Measurements from ENCODE around the gene GZF1.
A peak's percentile ranks its signal among the peaks of the same experiment; 100 is the strongest.

The GZF1 gene

GRCh38 chr20:23409800-23410199 lies 47.8 kb downstream of the GZF1 start:
- no peak for DNase-seq (ENCODE audit: low spot score)

- DNase-seq (ENCODE audit: low spot score), result no peak
Observed at GRCh38 chr20:23410916-23411695, 49.1 kb downstream of the GZF1 start.

DNA sequence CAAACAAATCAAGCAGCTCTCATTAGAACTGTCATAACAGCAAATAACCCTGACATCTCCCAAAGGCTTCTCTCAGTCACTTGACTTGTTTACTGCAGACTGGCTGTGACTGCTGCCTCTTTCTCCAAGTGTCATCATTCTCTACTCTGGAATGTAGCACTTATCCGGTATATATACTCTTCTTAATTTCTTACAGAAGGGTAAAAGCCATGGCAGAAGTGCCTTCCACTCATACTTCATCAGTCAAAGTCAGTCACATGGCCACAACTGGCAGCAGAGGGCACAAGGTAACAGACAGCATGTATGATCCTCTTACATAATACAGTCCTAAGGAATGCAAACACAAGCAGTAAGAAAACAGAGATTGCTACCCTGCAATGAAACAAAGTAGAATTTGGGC lies 50.0 kb downstream of the GZF1 start:
- DNase-seq (ENCODE audit: low spot score), result no peak

DNA sequence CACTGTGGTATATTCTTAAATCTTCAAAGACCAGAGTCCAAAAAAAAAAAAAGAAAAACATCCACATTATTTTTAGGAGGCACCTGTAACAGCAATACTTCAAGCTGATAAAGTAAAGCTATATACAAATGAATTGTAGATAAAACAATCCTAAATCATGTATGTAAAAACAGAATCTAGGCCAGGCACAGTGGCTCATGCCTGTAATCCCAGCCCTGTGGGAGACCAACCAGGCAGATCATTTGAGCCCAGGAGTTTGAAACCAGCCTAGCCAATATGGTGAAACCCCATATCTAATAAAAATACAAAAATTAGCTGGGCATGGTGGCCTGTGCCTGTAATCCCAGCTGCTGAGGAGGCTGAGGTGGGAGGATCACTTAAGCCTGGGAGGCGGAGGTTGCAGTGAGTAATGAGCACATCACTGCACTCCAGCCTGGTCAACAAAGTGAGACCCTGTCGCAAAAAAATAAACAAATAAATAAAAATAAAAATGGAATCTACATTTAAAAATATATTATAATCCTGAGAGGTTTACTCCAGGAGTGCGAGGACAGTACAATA lies 52.0 kb downstream of the GZF1 start:
- no peak for DNase-seq (ENCODE audit: low spot score)

GRCh38 chr20:23414526-23415188 lies 52.7 kb downstream of the GZF1 start:
- no peak for DNase-seq (ENCODE audit: low spot score)

GRCh38 chr20:23415555-23415954 lies 53.6 kb downstream of the GZF1 start:
- DNase-seq (ENCODE audit: low spot score), result no peak

DNA sequence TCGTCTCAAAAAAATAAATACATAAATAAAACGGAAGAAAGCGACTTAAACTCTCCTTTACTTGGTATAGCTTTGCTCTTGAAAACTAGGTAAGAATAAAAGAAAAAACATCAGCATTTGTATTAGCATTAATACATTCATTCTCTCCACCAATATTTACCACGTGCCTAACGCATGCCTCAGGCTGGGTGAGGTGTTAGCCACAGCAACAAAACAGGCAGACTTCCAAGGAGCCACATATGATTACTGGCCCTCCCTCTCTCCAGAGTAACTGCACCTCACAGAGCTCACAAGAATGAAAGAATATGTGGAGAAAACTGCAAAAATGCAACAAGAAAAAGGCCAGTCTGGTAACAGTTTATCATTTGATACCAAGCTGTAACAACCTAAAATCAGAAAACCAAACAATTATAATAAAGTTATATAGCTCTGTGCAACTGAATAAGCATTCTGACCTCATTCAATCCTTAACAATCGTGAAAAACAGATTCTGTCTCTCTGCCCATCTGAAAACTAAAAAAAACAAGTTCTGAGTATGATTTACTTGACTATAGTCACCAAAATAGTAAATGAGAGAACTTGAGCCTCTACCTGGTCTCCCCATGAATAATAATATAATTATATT lies 54.1 kb downstream of the GZF1 start:
- peak; percentile 41 for DNase-seq (ENCODE audit: low spot score)

- no peak for DNase-seq (ENCODE audit: low spot score)
Observed at GRCh38 chr20:23417861-23418260, 55.9 kb downstream of the GZF1 start.

DNA sequence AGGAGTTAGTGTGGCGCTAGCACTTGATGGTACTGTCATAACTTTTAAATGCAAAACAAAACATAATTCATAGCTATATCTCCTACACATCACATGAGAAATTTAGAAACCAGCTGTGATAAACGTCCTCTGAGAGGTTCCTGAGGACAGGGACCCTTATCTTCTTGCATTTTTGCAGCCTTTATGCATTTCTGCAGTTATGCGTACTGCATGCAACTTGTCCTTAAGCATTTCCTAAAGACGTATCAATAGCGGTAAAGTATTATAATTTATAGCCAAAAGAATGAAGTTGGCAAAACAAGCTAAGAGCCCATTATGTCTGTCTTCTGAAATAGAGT lies 57.6 kb downstream of the GZF1 start:
- DNase-seq (ENCODE audit: low spot score), result no peak

DNA sequence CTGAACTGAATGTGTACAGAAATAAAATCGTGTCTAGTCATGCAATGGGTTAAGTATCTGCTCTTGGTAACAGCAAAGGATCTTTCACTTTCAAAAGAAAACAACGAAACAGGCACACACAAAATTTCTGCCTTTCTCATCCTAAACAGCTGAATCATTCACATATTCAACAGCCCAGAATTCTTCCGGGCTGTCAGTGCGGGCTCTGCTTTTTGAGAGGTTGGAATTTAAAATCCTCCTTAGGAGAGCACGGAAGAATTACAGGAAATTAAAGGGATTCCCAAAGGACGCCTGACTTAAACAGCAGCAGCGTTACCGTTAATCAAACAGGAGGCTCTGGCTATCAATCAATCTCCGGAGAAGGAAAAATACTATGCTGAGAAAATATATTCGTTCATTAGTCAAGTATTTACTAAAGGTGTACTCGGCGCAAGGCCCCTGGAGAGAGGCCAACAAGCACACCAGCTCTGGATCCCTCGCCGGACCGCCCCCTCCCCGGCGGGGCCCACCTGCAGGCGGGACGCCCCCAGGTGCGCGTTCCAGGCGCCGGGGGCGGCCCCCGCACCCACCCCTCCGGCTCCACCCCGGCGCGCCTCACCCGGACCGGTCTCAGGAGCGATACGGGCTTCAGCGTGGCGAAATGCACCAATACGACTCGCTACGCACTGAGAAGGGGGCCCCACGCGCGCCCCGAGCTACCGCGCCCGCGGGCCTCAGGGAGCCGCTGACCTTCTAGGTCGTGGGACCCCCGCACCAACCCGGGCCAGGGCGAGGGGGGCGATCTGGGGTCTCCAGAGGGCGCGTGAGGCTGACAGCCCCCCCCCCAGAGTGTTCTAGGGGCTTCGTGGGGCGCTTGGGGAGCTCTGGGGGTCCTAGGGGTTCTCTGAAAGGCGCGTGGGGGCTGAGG lies 58.3 kb downstream of the GZF1 start:
- DNase-seq (ENCODE audit: low spot score), result peak; percentile 69

GRCh38 chr20:23420943-23421931 lies 59.3 kb downstream of the GZF1 start, which contains the start of gene NAPB:
NAPB (minus strand) TSS chr20:23421488; CDS start chr20:23421402, 86 bp downstream.
- DNase-seq (ENCODE audit: low spot score), result peak; percentile 99

Data from AG20443 (cell line).